RCC 7860 (cell line): ENCODE results near the gene RNF39.
"Not testable (repeated sequence)": the region's sequence is repeated elsewhere in the genome, so short reads cannot be mapped to it uniquely, and the experiment has no call there.

ENCODE experiments used
- DNase-seq: peaks from one replicate; pipeline ENCODE4 v3.0.0-alpha.2; 2015; ENCODE audit warnings: low spot score
- FAIRE-seq: peaks from 2 replicates; lab custom pipeline; 2012; peaks lifted over from hg19 to GRCh38; lab: Jason Lieb, UNC

Gene RNF39, protein sequence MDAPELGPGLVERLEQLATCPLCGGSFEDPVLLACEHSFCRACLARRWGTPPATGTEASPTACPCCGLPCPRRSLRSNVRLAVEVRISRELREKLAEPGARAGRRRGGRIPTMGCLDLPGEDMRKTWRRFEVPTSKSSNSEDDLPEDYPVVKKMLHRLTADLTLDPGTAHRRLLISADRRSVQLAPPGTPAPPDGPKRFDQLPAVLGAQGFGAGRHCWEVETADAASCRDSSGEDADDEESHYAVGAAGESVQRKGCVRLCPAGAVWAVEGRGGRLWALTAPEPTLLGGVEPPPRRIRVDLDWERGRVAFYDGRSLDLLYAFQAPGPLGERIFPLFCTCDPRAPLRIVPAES

DNA sequence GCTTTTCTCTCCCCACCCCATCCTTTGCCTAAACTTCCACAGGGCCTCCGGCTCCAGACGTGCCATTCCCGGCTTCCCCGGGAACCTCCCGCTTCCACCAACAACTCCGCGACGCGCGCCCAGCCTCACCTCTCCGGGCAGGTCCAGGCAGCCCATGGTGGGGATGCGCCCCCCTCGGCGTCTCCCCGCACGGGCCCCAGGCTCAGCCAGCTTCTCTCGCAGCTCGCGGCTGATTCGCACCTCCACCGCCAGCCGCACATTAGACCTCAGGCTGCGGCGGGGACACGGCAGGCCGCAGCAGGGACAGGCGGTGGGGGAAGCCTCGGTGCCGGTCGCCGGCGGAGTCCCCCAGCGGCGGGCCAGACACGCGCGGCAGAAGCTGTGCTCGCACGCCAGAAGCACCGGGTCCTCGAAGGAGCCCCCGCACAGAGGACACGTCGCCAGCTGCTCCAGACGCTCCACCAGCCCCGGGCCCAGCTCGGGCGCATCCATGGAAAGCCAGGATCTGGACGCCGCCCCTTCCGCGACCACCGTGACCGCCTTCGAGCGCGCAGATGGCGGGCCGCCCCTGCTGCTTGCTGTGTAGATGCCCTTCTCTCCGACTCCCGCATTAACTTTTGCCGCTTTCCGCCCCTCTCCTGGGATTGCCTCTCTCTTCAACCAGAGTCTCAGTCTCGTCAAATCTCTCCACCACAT, at the start of gene RNF39:
TSS of gene RNF39 (minus strand) at position 676 of the 696 bp plus-strand sequence. CDS start at position 492, 184 bp downstream.
- no peak for FAIRE-seq
- DNase-seq, result no peak

DNA sequence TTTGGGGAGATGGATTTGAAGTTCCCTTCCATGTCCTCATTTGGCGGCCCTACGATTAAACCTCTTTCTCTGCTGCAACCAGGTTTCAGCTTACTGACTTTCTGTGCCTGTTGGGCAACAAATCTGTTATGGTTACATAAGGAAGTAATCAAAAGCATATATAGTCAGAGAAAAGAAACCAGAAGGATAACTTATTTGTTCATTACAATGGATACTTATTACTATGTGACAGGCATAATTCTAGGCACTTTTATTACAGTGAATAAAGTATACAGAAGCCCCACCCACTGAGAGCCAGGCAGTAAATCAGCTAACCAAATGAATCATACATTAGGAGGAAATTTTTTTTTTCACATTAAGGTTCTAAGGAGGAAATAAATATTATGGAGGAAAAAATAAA, 46.9 kb upstream of the RNF39 start:
- no peak for FAIRE-seq

DNA sequence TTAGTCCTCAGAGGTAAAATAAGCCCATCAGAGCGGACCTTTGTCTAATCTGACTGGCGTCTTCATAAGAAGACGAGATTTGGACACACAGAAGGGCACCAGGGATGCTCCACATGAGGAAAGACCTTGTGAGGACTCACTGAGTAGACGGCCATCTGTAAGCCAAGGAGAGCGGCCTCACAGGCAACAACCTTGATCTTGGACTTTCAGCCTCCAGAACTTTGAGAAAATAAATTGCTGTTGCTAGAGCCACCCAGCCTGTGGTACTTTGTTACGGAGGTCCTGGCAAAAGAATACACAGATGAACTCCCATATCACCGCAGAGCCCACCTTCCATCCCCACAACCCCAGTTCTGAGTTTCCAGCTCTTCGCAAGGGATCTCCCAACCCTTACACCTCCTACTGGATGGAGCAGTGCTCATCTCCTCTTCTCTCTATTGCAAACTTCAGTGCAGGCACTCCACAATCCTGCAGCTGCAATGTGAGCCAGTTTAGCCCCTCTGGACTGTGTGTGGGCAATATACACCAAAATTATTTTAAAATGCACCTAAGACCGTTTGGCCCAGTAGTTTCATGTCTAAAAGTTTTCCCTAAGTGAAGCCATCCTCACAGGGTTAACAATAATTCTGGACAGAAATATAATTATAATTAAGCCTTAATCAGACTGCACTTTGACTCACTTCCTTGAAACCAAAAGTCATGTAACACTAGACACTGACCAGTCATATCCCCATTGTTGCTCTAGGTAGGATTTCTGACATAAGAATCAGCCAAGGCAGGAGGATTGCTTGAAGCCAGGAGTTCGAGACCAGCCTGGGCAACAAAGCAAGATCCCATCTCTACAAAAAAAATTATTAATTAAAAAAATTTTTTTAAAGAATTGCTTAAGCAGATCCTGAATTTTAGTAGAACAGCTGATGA, 46.1 kb upstream of the RNF39 start:
- FAIRE-seq, result no peak
- DNase-seq, result no peak

More for the DNA sequence above, 46.9 kb upstream of the RNF39 start:
- no peak for DNase-seq

DNA sequence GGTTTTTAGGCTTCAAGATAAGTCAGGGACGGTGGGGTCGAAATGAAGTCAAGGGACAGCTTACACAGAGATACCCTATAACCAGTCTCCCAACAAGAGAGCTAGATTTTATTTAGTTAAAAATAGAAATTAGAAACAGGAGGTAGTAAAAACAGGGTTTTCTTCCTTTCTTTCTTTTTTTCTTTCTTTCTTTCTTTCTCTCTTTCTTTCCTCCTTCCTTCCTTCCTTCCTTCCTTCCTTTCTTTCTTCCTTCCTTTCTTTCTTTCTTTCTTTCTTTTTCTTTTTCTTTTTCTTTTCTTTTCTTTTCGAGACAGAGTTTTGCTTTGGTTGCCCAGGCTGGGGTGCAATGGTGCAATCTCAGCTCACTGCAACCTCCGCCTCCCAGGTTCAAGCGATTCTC, 43.1 kb upstream of the RNF39 start:
- not testable (repeated sequence) for FAIRE-seq, DNase-seq

DNA sequence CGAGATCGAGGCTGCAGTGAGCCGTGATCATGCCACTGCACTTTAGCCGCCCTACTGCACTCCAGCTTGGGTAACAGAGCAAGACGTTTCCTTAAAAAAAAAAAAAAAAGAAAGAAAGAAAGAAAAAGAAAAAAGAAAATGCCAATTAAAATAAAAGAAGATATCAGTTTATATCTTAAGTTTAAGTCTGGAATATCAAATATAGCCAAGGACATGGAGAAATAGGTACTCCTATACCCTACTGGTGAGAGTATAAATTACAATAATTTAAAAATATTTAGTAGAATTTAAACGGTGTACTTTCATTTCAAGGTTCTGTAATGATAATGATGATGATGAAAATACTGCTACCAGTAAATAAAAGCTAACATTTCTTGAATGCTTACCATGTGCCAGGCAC, 41.2 kb upstream of the RNF39 start:
- no peak for DNase-seq
- no peak for FAIRE-seq

DNA sequence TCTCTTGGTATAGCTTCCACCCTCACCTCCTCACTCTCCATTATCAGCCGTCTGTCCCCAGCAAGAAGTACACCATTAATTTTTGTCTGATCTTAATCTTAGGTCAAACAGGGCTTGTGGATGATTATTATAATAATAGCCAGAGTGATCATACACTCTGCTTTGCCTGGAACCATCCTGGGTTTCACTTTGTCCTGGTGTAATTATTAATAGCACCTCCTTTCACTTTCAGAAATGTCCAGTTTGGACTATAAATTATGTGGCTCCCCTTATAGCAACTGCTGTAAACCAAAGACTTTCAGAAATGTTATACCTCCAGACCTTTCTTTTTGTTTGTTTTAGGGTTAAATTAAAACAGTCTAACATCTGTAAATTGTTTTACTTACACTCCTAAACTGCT, 38.3 kb upstream of the RNF39 start:
- FAIRE-seq, result no peak

DNA sequence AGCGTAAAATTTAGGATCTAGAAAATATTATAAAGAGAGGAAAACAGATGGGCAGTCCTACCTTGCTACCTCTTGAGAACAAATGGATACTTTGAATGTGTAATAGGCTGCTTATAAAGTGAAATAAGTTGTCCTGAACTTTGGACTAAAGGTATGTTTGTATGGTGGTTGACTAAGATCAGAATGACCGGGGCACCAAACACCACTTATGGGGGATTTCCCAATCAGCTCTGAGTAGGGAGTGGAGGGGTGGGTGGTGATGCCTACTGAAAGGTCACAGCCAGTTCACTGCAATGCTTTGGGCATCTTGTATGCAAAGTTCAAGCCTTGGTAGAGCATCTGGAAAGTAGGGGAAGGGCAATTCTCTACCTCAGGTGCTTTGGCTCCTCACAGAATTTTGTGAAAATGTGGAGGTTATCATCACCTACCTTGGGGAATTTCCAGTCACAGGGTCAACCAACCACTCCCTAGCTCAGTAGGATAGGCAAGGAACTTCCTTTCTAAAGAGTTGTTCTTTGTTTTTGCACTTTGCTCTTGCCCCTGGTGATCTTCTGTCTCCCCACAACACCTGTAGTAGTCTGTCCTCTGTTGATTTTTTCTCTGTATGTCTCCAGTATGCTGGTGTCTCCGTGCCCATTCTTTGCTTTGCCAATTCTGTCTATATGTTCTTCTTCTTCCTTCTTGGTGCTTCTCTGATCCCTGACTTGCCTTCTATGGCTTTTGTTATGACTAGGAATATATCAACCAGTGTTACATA, 37.6 kb upstream of the RNF39 start, which contains the start of gene TRIM31:
TSS of gene TRIM31 (minus strand) at position 88 of the 757 bp plus-strand sequence. CDS start 285 bp downstream, outside the sequence.
- DNase-seq (peak; percentile 21), FAIRE-seq (no peak)

More for the DNA sequence above, 38.3 kb upstream of the RNF39 start:
- DNase-seq, result no peak

DNA sequence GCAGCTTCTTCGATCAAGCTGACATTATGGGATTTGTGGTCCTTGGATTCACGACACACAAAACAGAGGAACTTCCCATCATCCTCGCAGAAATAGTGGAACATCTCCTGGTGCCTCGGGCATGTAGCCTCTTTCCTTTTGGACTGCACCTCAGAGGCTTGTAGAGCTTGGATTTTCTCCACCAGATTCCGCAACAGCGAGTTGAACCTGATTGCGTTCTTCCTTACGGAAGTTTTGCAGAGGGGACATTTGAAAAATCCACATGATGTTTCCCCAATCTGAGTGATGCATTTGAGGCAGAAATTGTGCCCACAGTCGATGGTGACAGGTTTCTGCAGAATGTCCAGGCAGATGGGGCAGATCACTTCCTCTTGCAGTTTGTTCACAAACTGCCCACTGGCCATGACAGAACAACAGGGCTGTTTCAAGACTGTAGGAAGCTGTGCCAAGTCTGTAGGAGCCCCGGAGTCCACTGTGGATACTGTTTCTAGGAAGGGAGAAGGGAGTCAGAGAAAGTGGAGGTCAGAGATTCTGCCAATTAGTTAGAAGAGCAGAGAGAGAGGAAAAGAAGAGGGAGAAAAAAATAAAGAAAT, 36.9 kb upstream of the RNF39 start:
- DNase-seq (no peak), FAIRE-seq (no peak)

DNA sequence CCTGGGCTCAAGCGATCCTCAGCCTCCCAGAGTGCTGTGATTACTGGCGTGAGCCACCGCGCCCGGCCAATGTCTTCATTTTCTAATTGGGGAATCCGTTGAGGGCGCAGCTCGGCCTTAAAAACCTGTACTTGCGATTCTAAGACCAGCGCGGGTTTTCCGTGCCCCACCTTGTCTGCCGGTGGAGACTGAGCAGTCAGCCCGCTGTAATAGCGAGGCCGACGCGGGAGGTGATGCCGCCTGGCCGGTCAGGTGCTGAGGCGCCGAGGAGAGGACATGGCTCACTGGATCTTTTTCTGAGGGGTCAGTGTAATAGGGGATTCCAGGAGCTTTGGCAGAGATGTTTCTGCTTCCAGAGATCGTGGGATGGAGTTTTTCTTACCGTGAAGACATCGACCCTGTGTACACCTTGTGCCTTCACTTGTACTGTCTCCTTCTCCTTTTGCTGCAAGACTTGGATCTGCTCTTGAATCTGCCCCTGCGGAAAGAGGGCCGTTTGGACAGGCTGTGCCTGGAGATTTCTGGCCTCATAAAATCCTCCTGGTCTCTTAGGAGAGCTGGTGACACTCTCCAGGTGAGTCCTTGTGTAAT, 35.8 kb upstream of the RNF39 start:
- FAIRE-seq, result no peak
- no peak for DNase-seq

DNA sequence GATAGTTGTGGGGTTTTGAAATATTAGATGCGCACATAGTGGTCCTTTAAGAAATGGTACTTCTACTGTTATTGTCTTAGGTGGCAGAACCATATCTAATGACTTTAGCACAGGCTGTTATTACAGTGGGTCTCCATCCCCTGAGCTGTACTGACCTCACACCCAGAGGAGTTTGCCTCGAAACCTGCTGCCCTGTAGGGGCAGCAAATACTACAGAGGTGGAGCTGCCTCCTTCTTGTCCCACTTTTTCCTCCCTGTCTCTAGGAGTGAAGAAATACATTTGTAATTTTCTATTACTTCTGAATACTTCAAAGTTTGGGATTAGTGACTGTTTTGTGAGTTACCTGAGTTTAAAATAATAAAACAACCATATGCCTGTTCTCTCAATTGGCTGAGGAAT, 29.1 kb upstream of the RNF39 start:
- DNase-seq (no peak), FAIRE-seq (no peak)

DNA sequence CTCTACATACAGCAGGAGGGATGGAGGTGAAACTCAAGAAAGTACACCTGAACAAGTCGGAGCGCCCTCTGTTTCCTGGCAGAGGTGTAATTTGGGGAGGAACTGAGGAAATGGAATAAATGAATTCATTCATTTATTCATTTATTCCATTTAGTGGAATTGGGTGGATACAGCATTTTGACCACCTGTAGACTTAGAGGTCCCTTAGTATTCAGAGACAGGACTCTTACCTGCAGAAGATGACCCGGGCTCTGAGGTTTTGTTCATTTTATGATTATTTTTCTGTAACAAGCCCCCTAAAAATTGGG, 28.3 kb upstream of the RNF39 start:
- FAIRE-seq (no peak), DNase-seq (no peak)

DNA sequence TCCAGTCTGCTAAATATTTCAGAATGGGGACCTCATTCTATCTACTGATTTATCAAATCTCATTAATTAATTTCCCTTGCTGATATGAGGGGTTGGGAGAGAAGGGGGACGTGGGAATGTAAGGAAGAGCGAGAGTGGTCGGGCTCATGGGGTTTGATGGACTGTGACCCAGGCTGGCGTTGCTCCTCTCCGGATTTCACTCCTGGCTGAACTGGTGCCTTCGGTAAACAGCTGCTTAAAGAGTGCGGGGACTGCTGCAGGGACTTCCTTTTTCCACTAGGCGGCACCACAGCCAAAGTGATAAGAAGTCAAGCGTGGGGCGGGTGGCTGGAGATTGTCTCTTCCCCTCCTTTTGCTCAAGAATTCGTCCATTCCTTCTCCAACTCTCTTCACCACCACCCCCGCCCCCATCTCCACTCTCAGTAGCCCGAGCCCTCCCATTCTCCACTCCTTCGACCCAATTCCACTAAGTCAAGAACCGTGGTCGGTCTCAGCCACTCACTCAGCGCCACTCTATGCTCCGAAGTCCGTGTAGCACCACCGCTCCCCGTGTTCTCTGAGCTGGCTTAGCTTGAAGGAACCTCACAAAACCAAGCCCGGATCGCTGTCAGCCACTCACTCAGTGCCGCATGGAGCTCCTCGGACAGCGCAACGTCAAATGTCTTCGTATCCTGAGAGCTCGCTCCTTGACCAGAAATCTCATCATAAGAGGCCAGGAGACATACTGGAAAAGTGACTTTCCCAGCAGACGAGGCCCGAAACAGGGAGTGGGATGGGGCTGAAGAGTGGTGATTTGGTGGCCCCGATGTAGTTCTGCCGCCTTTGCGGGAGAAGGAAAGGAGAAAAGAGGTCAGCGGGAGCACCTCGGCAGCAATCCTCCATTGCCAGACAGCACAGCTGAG, 27.7 kb upstream of the RNF39 start:
- FAIRE-seq, result no peak
- peak; percentile 64 for DNase-seq

DNA sequence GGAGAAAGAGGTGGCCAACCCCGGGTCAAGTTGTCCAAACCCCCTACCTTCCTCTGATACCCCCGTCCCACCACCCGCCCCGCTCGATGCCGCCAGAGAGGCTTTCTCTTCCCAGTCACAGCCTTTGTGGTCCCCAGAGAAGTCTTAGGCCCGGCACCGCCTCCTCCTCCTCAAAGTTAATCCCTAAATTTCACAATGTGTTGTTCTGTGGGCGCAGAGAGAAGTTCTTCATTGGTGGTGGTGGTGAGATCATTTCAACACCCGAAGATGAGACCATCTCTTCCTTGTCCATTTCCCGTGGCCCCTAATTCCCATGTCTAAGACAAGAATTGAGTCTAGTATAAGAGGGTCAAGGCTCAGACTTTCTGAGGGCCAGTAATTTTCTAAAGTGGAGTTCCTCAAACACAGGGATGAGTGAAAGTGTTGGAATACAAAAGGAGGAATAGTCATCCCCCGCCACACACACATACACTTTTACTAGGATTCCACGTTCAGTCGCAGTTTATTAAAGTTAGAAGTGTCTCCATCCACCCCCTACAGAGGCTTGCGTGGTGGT, 26.9 kb upstream of the RNF39 start:
- no peak for DNase-seq

DNA sequence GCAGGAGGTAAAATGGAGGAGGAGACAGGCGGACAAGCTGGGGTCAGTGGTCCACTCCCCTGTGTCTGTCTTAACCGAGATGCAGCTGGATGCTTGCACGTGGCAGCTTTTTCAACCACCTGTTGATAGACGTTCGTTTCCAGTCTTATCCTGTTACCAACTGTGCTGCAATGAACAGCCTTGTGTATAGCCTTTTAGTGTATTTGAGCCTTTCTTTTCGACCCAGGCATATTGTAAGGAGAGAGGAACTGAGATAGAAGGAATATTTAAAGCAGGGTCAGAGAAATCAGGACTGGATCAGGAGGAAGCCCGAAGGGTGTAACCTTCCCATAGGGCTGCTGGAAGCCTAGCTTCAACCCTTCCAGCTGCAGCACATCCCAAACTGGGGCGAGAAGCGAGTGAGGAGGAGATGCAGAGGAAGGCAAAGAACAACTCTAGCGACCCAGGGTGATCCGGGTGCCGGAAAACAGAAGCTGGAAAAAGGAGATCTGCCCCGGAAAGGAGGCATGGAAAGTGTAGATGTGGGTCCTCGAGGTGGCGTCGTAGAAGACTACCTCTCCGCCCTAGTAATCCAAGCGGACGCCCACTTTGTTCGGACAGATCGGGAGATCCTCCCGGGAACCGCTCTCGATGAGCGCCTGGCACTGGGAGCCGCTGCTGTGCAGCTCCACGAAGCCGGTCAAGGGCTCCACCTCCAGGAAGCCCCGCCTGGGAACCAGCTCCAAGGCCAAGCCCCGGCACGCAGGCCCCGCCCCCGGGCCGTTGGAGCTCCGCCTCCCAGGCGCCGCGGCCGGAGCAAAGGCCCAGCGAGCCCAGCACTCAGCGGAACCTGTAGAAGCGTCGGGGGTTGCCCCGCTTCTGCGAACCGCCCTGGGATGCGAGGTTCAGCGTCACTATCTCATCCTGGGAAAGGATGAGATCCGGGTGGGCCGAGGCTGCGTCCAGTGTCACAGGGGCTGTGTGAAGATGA, 26.2 kb upstream of the RNF39 start:
- DNase-seq, result peak; percentile 65
- FAIRE-seq, result no peak

More for the DNA sequence above, 26.9 kb upstream of the RNF39 start:
- no peak for FAIRE-seq

DNA sequence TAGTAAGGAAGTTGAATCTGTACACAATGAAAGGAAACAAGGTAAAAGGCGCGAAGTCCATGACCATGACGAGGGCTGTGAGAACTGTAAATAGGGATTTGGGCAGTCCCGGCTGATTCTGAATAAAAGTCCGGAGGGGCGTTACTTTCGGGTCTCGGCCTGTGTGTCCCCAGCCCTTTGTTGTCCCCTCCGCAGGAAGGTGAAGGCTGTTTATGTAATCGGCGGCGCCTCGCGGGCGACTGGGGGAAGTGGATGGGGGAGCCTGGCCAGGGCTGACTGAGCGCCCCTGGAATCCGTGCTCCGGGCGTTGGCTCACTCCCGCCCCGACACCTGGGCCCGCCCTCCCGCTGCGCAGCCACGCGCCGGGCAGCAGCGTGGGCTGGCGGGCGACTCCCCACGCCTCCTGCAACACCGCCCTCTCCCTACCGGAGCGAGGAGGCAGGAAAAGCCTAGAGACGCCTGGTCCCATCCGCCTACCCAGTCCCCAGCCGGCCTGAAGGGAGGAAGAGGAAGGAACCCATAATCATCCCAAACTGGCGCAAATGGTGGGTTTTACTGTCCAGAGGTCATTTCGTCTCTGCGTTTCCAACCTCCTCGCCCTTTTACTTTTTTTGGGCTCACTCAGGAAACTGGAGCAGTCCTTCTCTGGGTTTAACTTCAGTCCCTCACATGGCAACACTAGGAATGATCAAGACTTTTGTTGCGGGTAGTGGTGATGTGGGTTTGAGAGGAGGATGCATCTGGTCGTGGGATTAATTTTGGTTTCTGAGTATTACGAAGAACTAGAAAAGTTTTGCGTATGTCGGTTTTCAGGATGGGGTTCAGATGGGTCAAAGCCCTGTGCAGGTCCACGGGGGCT, 25.2 kb upstream of the RNF39 start:
- DNase-seq (no peak), FAIRE-seq (no peak)

DNA sequence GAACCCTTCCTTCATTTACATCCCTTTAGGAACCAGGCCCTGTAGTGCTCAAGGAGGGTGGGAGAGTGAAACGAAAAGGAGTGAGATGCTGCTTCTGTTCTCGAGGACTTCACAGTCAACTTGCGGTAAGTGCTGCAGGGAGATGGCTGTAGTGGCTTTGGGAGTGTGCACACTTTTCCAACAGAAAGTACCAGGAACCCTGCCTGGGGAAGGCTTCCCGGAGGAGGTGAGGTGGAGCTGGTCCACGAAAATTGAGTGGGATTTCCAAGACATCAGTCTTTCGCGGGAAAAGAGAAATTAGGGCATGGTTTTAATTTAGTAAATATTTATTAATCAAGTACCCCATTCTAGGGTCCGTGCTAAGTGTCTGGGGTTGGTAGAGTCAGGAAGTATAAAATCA, 24.6 kb upstream of the RNF39 start:
- DNase-seq, result no peak
- FAIRE-seq, result no peak
